Measurements from ENCODE around the gene FABP1. TPM values are rescaled to one million over a fixed set of nuclear protein-coding genes. Genes with fewer than 3 reads are reported as not detected.

The FABP1 gene
- total and polyA plus RNA-seq, 2 of the 4 experiments (the other 2 are of a cell fraction), result not detected

DNA sequence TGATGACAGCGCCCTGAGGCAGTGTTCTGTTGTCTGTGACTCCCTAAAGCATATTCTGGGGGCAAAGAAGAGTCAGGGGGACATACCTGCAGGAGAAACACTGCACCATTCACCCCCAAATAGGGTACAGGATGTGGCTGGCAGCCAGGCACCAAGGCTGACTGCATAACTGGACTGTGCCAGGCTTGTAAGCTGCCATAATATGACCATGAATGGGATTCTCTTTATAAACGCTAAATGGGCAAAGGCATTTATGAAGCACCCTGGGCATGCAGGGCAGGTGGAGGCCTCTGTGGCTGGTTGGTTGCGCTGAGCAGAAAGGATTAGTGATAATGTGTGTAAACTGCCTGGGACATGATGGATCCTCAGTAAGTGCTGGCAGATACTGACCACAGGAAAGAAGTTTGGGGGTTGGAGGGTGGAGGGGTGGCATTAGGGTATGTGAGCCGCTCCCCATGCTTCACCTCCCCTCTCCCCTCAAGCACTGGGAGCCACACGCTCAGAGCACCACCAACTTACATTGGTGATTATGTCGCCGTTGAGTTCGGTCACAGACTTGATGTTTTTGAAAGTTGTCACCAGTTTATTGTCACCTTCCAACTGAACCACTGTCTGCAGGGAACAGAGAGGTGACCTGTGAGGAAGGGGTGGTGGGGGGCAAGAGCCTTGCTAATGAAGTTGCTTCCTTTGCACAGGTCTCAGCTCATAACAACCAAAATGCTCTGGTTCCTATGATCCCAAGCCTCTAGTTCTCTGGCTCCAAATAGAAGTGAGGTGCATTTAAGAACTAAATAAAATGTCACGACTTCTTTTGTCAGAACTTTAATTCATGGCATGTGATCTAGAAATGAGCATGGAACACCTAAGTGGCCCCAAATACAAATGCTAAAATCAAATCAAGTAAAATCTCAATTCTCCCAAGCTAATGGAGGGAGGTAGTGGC is 3.6 kb downstream of the FABP1 start:
- CTCF ChIA-PET, result no interaction called here
- in situ Hi-C loops (cut with MboI; ENCODE audit: low sequenced_read_pairs) (no loop called here), dilution Hi-C loops (cut with HindIII; ENCODE audit: low sequenced_read_pairs, unreplicated experiment) (no loop called here), intact Hi-C loops (cut with micrococcal nuclease) (no loop called here)
- Histone ChIP-seq H4K91ac (ENCODE audit: insufficient read depth, low read depth, low read length) (no peak overlapping the region), H3K9me1 (ENCODE audit: insufficient read depth, low read length) (no peaks in the 10 kb centered on the region), H3K4me1 (ENCODE audit: control insufficient read depth, insufficient read depth, low read length) (no peaks in the 10 kb centered on the region), H4K5ac (ENCODE audit: low read depth, low read length) (no peak overlapping the region), H2BK120ac (ENCODE audit: low read depth, low read length) (no peak overlapping the region), H4K20me1 (ENCODE audit: insufficient read depth, low read length) (no peaks in the 10 kb centered on the region), H3K14ac (replicated peaks; ENCODE audit: low read depth, low read length) (no peak overlapping the region), H2AK9ac (replicated peaks; ENCODE audit: low read depth, low read length, poor library complexity) (no peak overlapping the region), H3K4ac (ENCODE audit: low read depth, low read length) (no peak overlapping the region), H3K4me2 (ENCODE audit: low read depth, low read length) (no peak overlapping the region), H3K27ac (ENCODE audit: insufficient read depth, low read length) (no peak overlapping the region), H3K9ac (ENCODE audit: low read depth, low read length) (no peak overlapping the region), H4K8ac (ENCODE audit: low read depth in 2 of 2, low read length in 2 of 2) (no peak overlapping the region), H3K9me3 (ENCODE audit: control insufficient read depth, insufficient read depth, low read length) (no peaks in the 10 kb centered on the region), H3K27me3 (ENCODE audit: control insufficient read depth, insufficient read depth, low read length) (peaks cover 7% of the 10 kb centered on the region), H3K23ac (ENCODE audit: low read depth, low read length) (no peak overlapping the region), H3K56ac (ENCODE audit: extremely low read depth, insufficient read depth, low read length) (no peak overlapping the region), H2AK5ac (ENCODE audit: low read depth, low read length) (no peak overlapping the region), H2BK20ac (ENCODE audit: low read depth, low read length) (no peak overlapping the region), H3K36me3 (ENCODE audit: control insufficient read depth, insufficient read depth, low read length) (no peaks in the 10 kb centered on the region), H3K18ac (ENCODE audit: low read depth, low read length) (no peak overlapping the region), H2BK15ac (ENCODE audit: low read depth, low read length) (no peak overlapping the region), H2AFZ (replicated peaks; ENCODE audit: low read length, poor library complexity) (no peak overlapping the region), H2BK5ac (ENCODE audit: low read depth, low read length, poor library complexity, severe bottlenecking) (no peak overlapping the region), H3K4me3 (ENCODE audit: insufficient read depth, low read depth, low read length) (no peak overlapping the region), H3K79me1 (ENCODE audit: low read depth in 1 of 2, low read length in 2 of 2) (no peaks in the 10 kb centered on the region)
- DNase-seq, result no peak
- TF ChIP-seq BHLHE40 (IDR thresholded peaks at IDR 0.05; ENCODE audit: low read depth, low read length), result no peak
- no peak for TF ChIP-seq MXI1 (IDR thresholded peaks at IDR 0.05; ENCODE audit: borderline replicate concordance, low read depth, low read length)
- no peak for TF ChIP-seq NFE2L2 (IDR thresholded peaks at IDR 0.05; ENCODE audit: low read depth, low read length)
- no peak for TF ChIP-seq RFX5 (IDR thresholded peaks at IDR 0.05; ENCODE audit: low read depth, low read length)
- no peak for TF ChIP-seq SMC3 (IDR thresholded peaks at IDR 0.05; ENCODE audit: low read depth, low read length)
- no peak for TF ChIP-seq MAZ (IDR thresholded peaks at IDR 0.05; ENCODE audit: borderline replicate concordance, low read depth, low read length)
- no peak for TF ChIP-seq CEBPB (IDR thresholded peaks at IDR 0.05; ENCODE audit: low read depth, low read length)
- no peak for TF ChIP-seq RAD21 (IDR thresholded peaks at IDR 0.05; ENCODE audit: low read length)
- no peak for TF ChIP-seq MAFK (IDR thresholded peaks at IDR 0.05; ENCODE audit: low read depth, low read length)
- TF ChIP-seq, protein P1, sequence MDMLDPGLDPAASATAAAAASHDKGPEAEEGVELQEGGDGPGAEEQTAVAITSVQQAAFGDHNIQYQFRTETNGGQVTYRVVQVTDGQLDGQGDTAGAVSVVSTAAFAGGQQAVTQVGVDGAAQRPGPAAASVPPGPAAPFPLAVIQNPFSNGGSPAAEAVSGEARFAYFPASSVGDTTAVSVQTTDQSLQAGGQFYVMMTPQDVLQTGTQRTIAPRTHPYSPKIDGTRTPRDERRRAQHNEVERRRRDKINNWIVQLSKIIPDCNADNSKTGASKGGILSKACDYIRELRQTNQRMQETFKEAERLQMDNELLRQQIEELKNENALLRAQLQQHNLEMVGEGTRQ (IDR thresholded peaks at IDR 0.05; ENCODE audit: low read depth, low read length), result no peak
- TF ChIP-seq, protein P2, sequence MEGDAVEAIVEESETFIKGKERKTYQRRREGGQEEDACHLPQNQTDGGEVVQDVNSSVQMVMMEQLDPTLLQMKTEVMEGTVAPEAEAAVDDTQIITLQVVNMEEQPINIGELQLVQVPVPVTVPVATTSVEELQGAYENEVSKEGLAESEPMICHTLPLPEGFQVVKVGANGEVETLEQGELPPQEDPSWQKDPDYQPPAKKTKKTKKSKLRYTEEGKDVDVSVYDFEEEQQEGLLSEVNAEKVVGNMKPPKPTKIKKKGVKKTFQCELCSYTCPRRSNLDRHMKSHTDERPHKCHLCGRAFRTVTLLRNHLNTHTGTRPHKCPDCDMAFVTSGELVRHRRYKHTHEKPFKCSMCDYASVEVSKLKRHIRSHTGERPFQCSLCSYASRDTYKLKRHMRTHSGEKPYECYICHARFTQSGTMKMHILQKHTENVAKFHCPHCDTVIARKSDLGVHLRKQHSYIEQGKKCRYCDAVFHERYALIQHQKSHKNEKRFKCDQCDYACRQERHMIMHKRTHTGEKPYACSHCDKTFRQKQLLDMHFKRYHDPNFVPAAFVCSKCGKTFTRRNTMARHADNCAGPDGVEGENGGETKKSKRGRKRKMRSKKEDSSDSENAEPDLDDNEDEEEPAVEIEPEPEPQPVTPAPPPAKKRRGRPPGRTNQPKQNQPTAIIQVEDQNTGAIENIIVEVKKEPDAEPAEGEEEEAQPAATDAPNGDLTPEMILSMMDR (conservative IDR thresholded peaks at IDR 0.05; ENCODE audit: low read depth, low read length), result no peak
- no peak for TF ChIP-seq FOS (IDR thresholded peaks at IDR 0.05; ENCODE audit: low read depth, low read length)
- TF ChIP-seq, protein P3, sequence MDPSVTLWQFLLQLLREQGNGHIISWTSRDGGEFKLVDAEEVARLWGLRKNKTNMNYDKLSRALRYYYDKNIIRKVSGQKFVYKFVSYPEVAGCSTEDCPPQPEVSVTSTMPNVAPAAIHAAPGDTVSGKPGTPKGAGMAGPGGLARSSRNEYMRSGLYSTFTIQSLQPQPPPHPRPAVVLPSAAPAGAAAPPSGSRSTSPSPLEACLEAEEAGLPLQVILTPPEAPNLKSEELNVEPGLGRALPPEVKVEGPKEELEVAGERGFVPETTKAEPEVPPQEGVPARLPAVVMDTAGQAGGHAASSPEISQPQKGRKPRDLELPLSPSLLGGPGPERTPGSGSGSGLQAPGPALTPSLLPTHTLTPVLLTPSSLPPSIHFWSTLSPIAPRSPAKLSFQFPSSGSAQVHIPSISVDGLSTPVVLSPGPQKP (IDR thresholded peaks at IDR 0.05; ENCODE audit: borderline replicate concordance, low read depth, low read length), result no peak
- no peak for TF ChIP-seq RCOR1 (IDR thresholded peaks at IDR 0.05; ENCODE audit: insufficient replicate concordance, low read length)
- BruUV-seq (replicated peaks), result no TSS peak
- no peak for ATAC-seq (ENCODE audit: low read depth)
- POLR2A ChIA-PET (ENCODE audit: unreplicated experiment), result no interaction called here
- WGBS, 2 experiments (ENCODE audit: extremely low coverage in 2 of 2, insufficient read length in 1 of 2), result 83% methylated on average over 1 of the region's 9 CpGs; no CpG with 5 or more reads in 1 of the 2 experiments

Data from IMR-90 (cell line).